ENCODE data around the gene CARD19. TPM values are rescaled to one million over a fixed set of nuclear protein-coding genes. Genes with fewer than 3 reads are reported as not detected.

CARD19 gene
- total RNA-seq, 2 donors from 2014 or later, result 65.7 to 70.0 TPM

DNA sequence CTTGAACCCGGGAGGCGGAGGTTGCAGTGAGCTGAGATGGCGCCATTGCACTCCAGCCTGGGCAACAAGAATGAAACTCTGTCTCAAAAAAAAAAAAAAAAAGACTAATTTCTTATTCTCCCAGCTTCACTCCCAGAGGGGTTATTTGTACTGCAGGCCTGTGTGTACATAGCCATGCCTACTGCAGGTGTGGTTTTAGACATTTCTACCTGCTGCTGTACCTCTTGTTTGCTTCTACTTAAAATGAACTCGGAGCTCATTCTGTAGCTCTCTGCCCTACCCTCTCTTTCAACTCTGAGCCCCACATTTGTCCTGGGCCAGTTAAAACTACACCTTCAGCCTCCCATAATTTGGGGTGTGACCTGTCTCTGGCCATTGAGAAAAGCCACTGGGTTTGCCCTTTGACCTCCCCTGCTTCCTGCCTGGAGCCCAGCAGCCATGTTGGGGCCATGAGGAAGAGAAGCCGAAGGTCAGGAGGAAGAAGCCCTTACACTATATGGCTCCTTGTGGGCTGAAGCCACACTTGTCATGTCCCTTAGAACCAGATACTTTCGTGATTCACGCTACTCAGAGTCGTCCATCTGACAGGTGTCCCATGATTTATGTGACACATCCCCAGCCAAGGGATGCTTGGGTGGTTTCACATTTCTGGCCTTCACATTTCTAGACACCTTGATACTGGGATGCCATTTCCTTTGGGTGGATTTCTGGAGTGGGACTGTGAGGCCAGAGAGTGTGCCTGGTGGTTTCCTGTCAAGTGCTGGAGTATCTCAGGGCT lies 9.4 kb upstream of the CARD19 start:
- peaks cover 5 to 13% of the 10 kb centered on the region in 2 donors for H3K9me3 Mint-ChIP-seq
- H3K4me1 Mint-ChIP-seq (ENCODE audit: low read depth), result peaks cover 72% of the 10 kb centered on the region
- no peak overlapping the region for H3K4me3 Mint-ChIP-seq
- no peaks in the 10 kb centered on the region for H3K27me3 Mint-ChIP-seq (ENCODE audit: low read depth)
- ATAC-seq (replicated peaks in 1 of 2) (no peak), DNase-seq (no peak)
- peaks cover 30 to 50% of the 10 kb centered on the region in 2 donors for H3K36me3 Mint-ChIP-seq (ENCODE audit: insufficient read depth in 2 of 2)
- no peak overlapping the region for H3K27ac Mint-ChIP-seq

DNA sequence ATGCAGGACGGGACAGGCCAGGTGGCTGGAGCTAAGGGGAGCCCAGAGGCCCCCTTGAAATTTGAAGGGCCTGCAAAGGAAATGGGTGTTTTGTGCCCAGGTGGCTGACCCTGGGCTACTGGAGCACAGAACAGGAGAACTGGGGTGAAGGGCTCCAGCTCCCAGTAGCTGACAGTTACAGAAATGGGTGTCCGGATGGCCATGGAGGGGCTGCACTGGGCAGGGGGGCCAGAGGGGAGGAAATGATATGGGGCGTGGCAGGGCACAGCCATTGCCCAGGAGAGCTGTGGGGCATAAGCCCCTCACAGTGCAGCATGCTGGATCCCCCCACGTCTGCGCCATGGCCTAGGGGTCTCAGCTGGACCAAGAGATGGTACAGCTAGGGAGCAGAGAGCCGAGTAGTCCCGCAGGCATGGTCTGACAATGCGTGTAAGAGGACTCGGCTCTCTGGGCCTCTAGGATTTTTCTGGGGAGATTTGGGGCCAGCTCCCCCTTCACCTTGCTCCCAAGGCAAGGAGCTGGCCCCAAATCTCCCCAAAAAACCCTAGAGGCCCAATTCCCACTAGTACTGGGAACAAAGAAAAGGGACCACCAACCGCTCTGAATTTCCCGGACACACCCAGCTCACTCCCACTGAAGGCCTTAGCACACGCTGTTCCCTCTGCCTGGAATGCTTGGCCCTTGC lies 7.9 kb upstream of the CARD19 start:
- no peaks in the 10 kb centered on the region for H3K27me3 Mint-ChIP-seq (ENCODE audit: low read depth)
- H3K4me1 Mint-ChIP-seq (ENCODE audit: low read depth), result peaks cover 72% of the 10 kb centered on the region
- peaks cover 29 to 44% of the 10 kb centered on the region in 2 donors for H3K36me3 Mint-ChIP-seq (ENCODE audit: insufficient read depth in 2 of 2)
- H3K9me3 Mint-ChIP-seq, result peaks cover 5 to 13% of the 10 kb centered on the region in 2 donors
- no peak for DNase-seq
- H3K4me3 Mint-ChIP-seq, result no peak overlapping the region
- no peak for ATAC-seq (replicated peaks in 1 of 2)
- H3K27ac Mint-ChIP-seq, result no peak overlapping the region

DNA sequence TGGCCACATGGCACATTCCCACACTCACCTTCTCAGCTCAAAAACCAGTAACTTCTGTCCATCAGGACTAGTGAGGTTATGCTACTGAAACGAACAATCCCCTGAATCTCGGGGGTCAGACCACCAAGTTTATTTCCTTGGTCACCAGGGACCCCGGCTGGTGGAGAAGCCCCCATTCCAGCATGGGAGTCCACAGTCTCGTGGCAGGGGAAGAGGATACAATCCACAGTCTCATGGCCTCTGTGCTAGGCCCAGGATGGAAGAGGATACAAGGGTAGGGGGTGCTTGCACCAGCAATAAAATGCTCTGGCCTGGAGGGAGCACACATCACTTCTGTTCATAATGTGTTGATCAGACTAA lies 7.4 kb upstream of the CARD19 start:
- Mint-ChIP-seq H3K36me3 (ENCODE audit: insufficient read depth in 2 of 2) (peaks cover 27 to 43% of the 10 kb centered on the region in 2 donors), H3K27ac (no peak overlapping the region), H3K4me1 (ENCODE audit: low read depth) (peaks cover 72% of the 10 kb centered on the region), H3K4me3 (no peak overlapping the region), H3K9me3 (peaks cover 5 to 11% of the 10 kb centered on the region in 2 donors), H3K27me3 (ENCODE audit: low read depth) (no peaks in the 10 kb centered on the region)
- no peak for DNase-seq
- no peak for ATAC-seq (replicated peaks in 1 of 2)

DNA sequence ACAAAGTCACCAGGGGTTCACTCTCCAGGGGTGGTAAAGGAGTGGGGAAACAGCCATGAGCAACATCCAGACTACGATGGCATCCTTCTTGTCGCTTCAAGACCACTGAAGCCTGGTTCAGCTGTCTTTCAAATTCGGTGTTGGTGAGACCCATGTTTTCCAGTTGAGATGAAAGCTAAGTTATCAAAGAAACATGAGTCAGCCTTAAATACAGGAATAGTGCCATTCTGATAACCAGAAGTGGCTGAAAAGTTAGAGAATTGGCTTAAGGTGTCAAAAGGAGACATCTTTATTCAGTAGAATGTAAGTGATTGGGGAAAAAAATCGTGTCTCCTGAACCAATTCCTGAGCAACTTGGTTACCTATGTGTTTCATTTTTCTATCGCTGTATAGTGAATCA lies 7.0 kb upstream of the CARD19 start:
- Mint-ChIP-seq H3K9me3 (peaks cover 5 to 10% of the 10 kb centered on the region in 2 donors), H3K27ac (no peak overlapping the region), H3K36me3 (ENCODE audit: insufficient read depth in 2 of 2) (peaks cover 25 to 41% of the 10 kb centered on the region in 2 donors), H3K27me3 (ENCODE audit: low read depth) (no peaks in the 10 kb centered on the region), H3K4me1 (ENCODE audit: low read depth) (peaks cover 72% of the 10 kb centered on the region), H3K4me3 (no peak overlapping the region)
- DNase-seq, result no peak
- no peak for ATAC-seq (replicated peaks in 1 of 2)

DNA sequence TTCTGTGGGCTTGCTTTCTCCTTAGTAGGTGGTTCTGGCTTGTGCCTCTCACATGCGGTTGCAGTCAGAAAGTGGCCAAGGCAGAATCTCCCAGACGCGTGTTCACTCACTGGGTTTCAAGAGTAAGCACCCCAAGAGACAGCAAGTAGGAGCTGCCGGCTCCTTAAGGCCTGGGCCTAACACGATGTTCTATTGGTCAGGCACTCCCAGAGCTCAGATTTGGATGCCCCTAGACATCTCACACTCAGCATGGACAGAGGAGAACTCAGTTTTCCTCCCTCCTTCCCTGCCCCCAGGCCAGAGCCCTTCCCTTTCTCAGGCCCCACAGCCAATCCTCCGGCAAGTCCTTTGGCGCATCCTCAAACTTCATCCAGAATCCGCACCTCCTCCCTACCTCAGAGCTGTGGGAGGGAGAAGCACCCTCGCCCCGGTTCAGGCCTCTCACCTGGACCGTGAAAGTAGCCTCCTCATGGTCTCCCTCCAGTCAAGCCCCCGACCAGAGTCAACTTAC lies 6.5 kb upstream of the CARD19 start:
- peaks cover 76% of the 10 kb centered on the region for H3K4me1 Mint-ChIP-seq (ENCODE audit: low read depth)
- DNase-seq, result no peak

DNA sequence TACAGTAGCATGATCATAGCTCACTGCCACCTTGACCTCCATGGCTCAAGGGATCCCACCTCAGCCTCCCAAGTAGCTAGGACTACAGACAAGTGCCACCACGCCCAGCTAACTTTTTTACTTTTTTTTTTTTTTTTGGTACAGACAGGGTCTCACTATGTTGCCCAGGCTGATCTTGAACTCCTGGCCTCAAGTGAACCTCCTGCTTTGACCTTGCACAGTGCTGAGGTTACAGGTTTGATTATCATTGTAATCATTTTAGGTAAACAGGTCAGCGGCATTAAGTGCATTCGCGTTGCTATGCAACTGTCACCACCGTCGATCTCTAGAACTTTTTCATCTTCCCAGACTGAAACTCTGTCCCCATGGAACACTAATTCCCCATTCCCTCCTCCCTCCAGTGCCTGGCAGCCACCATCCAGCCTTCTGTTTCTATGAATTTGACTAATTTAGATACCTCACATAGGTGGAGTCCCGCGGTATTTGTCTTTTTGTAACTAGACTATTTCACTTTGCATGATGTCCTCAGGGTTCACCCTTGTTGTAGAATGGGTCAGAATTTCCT lies 5.8 kb upstream of the CARD19 start:
- Mint-ChIP-seq H3K27me3 (ENCODE audit: low read depth) (no peaks in the 10 kb centered on the region), H3K4me3 (no peak overlapping the region), H3K27ac (no peak overlapping the region), H3K4me1 (ENCODE audit: low read depth) (peaks cover 83% of the 10 kb centered on the region), H3K9me3 (peaks cover 5 to 10% of the 10 kb centered on the region in 2 donors), H3K36me3 (ENCODE audit: insufficient read depth in 2 of 2) (peaks cover 25 to 37% of the 10 kb centered on the region in 2 donors)
- DNase-seq, result no peak
- ATAC-seq (replicated peaks in 1 of 2), result no peak

More for the DNA sequence above, 6.5 kb upstream of the CARD19 start:
- no peaks in the 10 kb centered on the region for H3K27me3 Mint-ChIP-seq (ENCODE audit: low read depth)
- ATAC-seq (replicated peaks in 1 of 2), result no peak
- H3K4me3 Mint-ChIP-seq, result no peak overlapping the region
- peaks cover 5 to 10% of the 10 kb centered on the region in 2 donors for H3K9me3 Mint-ChIP-seq
- peaks cover 25 to 41% of the 10 kb centered on the region in 2 donors for H3K36me3 Mint-ChIP-seq (ENCODE audit: insufficient read depth in 2 of 2)
- no peak overlapping the region for H3K27ac Mint-ChIP-seq

DNA sequence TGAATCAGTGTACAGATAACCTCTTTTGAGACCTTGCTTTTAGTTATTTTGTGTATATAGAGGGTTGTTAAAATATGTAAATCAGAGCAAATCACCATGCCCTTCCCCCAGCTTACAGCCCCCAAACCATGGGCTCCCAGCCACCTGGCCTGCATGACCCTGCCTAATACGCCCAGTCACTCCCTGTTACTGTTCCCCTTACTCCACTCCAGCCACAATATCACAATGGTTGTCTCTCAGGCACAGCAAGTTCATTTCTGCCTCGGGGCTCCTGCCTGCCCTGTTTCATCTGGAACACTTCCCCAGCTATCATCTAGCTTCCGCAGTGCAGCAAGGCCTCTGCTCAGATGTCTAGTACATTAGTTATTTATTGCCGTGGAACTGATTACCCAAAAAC lies 5.0 kb upstream of the CARD19 start:
- Mint-ChIP-seq H3K4me1 (ENCODE audit: low read depth) (peaks cover 77% of the 10 kb centered on the region), H3K27me3 (ENCODE audit: low read depth) (no peaks in the 10 kb centered on the region), H3K9me3 (peaks cover 5 to 8% of the 10 kb centered on the region in 2 donors), H3K27ac (peak overlapping the region; percentile 88), H3K36me3 (ENCODE audit: insufficient read depth in 2 of 2) (peaks cover 22 to 30% of the 10 kb centered on the region in 2 donors), H3K4me3 (peak overlapping the region; percentile 63 to 90)
- DNase-seq (no peak), ATAC-seq (replicated peaks in 1 of 2) (no peak)

DNA sequence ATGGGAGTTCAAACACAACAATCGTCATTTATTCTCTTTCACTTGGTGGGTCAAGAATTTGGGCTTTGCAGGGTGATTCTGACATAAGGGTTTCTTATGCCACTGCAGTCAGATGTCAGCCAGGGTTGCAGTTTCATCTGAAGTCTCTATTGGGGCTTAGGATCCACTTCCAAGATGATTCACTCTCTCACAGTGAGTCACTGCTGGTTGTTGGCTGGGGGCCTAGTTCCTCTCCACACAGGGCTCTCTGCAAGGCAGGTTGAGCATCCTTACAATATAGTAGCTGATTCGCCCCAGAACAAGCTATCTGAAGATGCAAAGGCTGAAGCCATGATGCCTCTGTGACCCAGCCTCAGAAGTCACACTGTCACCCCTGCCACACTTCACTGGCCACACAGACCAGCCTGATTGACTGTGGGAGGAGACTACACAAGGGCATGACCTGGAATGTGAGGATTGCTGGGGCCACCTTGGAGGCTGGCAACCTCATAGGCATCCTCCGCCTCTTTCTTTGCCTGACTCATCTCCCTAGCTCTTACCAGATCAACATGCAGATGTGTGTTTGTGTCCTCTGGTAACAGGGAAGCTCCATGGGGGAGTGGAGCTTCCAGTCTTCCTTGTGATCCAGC lies 4.5 kb upstream of the CARD19 start:
- H3K27ac Mint-ChIP-seq, result peak overlapping the region; percentile 88
- H3K4me1 Mint-ChIP-seq (ENCODE audit: low read depth), result peaks cover 77% of the 10 kb centered on the region

DNA sequence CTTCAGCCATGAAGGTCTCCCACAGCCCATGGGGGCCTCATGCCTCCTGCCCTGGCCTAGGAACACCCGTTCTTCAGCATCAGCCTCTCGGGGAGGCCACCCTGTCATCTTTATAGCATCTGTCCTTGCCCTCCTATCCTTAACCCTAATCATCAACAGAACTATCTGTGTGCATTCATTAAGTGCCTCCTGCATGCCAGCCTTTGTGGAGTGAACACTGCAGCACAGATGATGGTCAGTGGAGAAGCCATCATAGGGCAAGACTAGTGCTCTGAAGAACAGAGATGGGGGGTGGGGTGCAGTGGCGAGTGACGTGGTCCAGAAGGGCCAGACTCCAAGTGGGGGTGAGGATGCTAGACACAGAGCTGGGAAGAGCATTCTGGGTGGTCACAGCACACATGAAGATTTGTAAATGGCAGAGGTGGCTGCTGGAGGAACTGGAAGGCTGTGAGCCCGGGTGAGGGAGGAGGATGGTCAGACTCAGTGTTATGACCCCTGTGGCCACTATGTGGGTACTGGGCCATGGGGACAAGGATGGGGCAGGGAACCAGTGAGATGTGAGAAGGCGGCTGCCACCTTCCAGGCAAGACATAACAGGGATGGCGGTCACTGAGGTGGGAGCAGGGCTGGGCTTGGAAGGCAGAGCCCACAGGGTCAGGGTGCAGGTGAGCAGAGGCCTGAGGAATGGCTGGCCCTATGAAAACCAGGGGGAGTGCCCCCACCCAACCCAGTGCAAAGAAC lies 3.6 kb upstream of the CARD19 start:
- Mint-ChIP-seq H3K9me3 (peaks cover 5 to 8% of the 10 kb centered on the region in 2 donors), H3K36me3 (ENCODE audit: insufficient read depth in 2 of 2) (peaks cover 18 to 26% of the 10 kb centered on the region in 2 donors), H3K4me3 (peak overlapping the region; percentile 90 to 94), H3K27me3 (ENCODE audit: low read depth) (no peaks in the 10 kb centered on the region), H3K27ac (peak overlapping the region; percentile 88), H3K4me1 (ENCODE audit: low read depth) (peaks cover 81% of the 10 kb centered on the region)
- no peak for DNase-seq
- no peak for ATAC-seq (replicated peaks in 1 of 2)

More for the DNA sequence above, 4.5 kb upstream of the CARD19 start:
- no peaks in the 10 kb centered on the region for H3K27me3 Mint-ChIP-seq (ENCODE audit: low read depth)
- ATAC-seq (replicated peaks in 1 of 2) (peak; percentile 53 to 57), DNase-seq (peak; percentile 81 to 87)
- peak overlapping the region; percentile 63 to 90 for H3K4me3 Mint-ChIP-seq
- H3K36me3 Mint-ChIP-seq (ENCODE audit: insufficient read depth in 2 of 2), result peaks cover 21 to 28% of the 10 kb centered on the region in 2 donors
- peaks cover 5 to 8% of the 10 kb centered on the region in 2 donors for H3K9me3 Mint-ChIP-seq

DNA sequence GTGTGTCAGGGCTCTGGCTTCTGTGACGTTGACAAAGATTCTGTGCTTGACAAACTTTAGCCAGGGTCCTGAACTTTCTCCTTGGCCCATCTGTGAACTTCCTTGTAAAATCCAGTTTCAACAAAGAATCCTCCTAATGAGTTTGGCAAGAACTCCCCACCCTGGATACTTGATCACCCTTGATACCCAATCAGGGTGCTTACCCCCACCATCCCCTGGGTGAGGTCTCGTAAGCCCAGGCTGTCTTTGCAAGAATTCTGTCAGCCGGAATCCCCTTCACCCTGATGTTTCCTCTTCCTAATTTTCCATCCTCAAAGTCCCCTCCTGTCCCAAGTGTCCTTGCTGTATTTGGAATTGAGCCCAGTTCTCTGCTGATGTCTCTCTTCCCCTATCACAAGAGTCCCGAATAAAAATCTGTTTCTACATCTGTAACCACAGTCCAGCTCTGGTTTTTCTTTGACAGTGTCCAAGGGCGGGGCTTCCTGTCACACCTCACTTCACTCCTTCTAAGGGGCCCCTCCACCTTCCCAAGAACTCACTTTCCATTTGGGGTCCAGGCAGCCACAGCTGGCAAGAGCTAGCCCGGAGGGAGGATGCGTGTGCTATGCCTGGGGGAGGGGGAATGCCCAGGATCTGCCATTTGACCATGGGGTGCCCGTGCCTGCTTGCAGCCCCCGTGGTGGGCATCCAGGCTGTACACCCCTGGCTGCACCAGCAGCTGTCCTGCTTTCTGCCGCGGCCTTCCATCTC lies 2.7 kb upstream of the CARD19 start:
- Mint-ChIP-seq H3K36me3 (ENCODE audit: insufficient read depth in 2 of 2) (peaks cover 18 to 26% of the 10 kb centered on the region in 2 donors), H3K27me3 (ENCODE audit: low read depth) (no peaks in the 10 kb centered on the region), H3K4me1 (ENCODE audit: low read depth) (peaks cover 83% of the 10 kb centered on the region), H3K4me3 (peak overlapping the region; percentile 90 to 94), H3K27ac (peak overlapping the region; percentile 80), H3K9me3 (peaks cover 5 to 8% of the 10 kb centered on the region in 2 donors)
- peak; percentile 37 to 41 for DNase-seq
- ATAC-seq (replicated peaks in 1 of 2), result no peak

DNA sequence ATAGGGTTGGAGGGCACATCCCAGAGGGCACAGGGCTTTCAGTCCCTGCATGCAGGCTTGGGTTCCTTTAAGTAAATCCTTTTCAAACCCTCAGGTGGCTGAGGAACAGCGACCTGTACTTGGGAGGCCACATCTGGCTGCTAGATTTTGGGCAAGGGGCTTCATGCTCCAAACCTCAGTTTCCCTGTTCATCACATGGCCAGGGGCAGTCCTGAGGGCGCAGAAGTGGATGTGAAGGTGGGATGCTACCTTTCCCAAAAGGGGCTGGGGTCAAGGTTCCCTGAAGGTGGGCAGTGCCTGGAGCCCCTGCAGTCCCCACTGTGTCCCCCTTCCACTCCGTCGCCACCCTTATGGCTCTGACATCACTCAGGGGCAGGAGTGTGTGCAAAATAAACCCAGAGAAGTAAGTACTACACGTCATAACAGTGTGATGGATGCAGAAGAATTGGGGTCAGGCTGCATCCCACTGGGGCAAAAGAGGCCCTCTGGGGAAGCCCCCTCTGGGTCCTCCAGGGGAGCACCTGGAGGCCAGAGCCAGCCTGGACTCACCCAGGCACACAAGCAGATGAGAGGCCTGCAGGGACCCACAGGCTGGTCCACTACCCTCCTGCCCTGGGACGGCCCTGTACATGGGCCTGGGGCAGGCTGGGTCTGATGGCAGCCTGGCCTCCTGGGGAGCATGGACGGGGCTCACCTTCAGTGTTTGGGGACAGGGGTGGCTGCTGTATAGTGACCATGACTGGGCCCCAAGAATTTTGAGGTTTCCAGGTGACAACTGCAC lies 1.9 kb upstream of the CARD19 start:
- H3K36me3 Mint-ChIP-seq (ENCODE audit: insufficient read depth in 2 of 2), result peaks cover 18 to 23% of the 10 kb centered on the region in 2 donors
- H3K27ac Mint-ChIP-seq, result peak overlapping the region; percentile 95
- no peaks in the 10 kb centered on the region for H3K27me3 Mint-ChIP-seq (ENCODE audit: low read depth)
- H3K4me1 Mint-ChIP-seq (ENCODE audit: low read depth), result peaks cover 83% of the 10 kb centered on the region
- H3K4me3 Mint-ChIP-seq, result peak overlapping the region; percentile 90 to 94
- ATAC-seq (replicated peaks in 1 of 2) (no peak), DNase-seq (no peak)
- H3K9me3 Mint-ChIP-seq, result peaks cover 5 to 8% of the 10 kb centered on the region in 2 donors

Measured in activated T-cell treated with anti-CD3 and anti-CD28 coated beads, Interleukin-2, amount 50 U/mL, for 72 hours (primary cell).